WTC11 (cell line): ENCODE data around the gene TRPM4. TPM values are rescaled to one million over a fixed set of nuclear protein-coding genes. Genes with fewer than 3 reads are reported as not detected.

ENCODE experiments used
- ATAC-seq: fragments of 200-7000 bp; cut with Tn5 transposase; 2 replicates; pipeline ENCODE4 v1.10.0; 2021; ENCODE audit warnings: mild to moderate bottlenecking, moderate library complexity
- CTCF ChIA-PET: fragments of 300-600 bp; sonication (Branson Sonifier 250); formaldehyde crosslinking; loops from one replicate; lab custom pipeline; 2021; ENCODE audit warnings: antibody characterized with exemption; lab: Charles Lee
- POLR2A ChIA-PET: fragments of 350-600 bp; sonication (Branson Sonifier 250); formaldehyde crosslinking; loops from one replicate; lab custom pipeline; 2021; ENCODE audit warnings: antibody characterized with exemption; lab: Charles Lee
- DNase-seq: peaks from one replicate; pipeline ENCODE4 v3.0.0; 2021; ENCODE audit warnings: low spot score
- H3K27ac Mint-ChIP-seq: 2 replicates; pipeline ENCODE4 v1.8.0; 2021; ENCODE audit warnings: mixed read lengths
- H3K27me3 Mint-ChIP-seq: 2 replicates; pipeline ENCODE4 v1.8.0; 2021; ENCODE audit warnings: low read depth, mild to moderate bottlenecking, moderate library complexity, mixed read lengths
- H3K36me3 Mint-ChIP-seq: 2 replicates; pipeline ENCODE4 v1.8.0; 2021; ENCODE audit warnings: mixed read lengths
- H3K4me1 Mint-ChIP-seq: 2 replicates; pipeline ENCODE4 v1.8.0; 2022; ENCODE audit warnings: mixed read lengths
- H3K4me3 Mint-ChIP-seq: 2 replicates; pipeline ENCODE4 v1.8.0; 2021; ENCODE audit warnings: mild to moderate bottlenecking, moderate library complexity, mixed read lengths
- H3K9me3 Mint-ChIP-seq: 2 replicates; pipeline ENCODE4 v1.8.0; 2021; ENCODE audit warnings: mixed read lengths
- EMX1 ChIP-seq: fragments of 250-450 bp; sonication (Bioruptor Pico); IDR thresholded peaks from 2 replicates; pipeline ENCODE4 v1.8.0; 2021; ENCODE audit warnings: mild to moderate bottlenecking
- ETV6 ChIP-seq: sonication (generic); formaldehyde crosslinking; IDR thresholded peaks from 2 replicates; pipeline ENCODE4 v1.8.1; 2022; ENCODE audit warnings: mild to moderate bottlenecking, missing genetic modification reagents
- GTF2I ChIP-seq: fragments of 250-450 bp; sonication (Bioruptor Pico); conservative IDR thresholded peaks from 2 replicates; pipeline ENCODE4 v1.4.0; 2021; ENCODE audit warnings: mild to moderate bottlenecking
- IRF1 ChIP-seq: sonication (generic); formaldehyde crosslinking; IDR thresholded peaks from 2 replicates; pipeline ENCODE4 v1.8.0; 2023; ENCODE audit warnings: missing genetic modification reagents
- IRF2 ChIP-seq: sonication (generic); formaldehyde crosslinking; IDR thresholded peaks from 2 replicates; pipeline ENCODE4 v1.8.0; 2022; ENCODE audit warnings: low read depth, missing genetic modification reagents, borderline replicate concordance
- MAX ChIP-seq: sonication (generic); formaldehyde crosslinking; IDR thresholded peaks from 2 replicates; pipeline ENCODE4 v1.8.0; 2022; ENCODE audit warnings: mild to moderate bottlenecking, missing genetic modification reagents
- NR1H2 ChIP-seq: sonication (generic); formaldehyde crosslinking; IDR thresholded peaks from 2 replicates; pipeline ENCODE4 v1.9.0; 2021; ENCODE audit warnings: mild to moderate bottlenecking, moderate library complexity, missing genetic modification reagents
- PRDM15 ChIP-seq: sonication (generic); formaldehyde crosslinking; IDR thresholded peaks from 2 replicates; pipeline ENCODE4 v1.8.0; 2022; ENCODE audit warnings: missing genetic modification reagents
- PREB ChIP-seq: sonication (generic); formaldehyde crosslinking; IDR thresholded peaks from 2 replicates; pipeline ENCODE4 v1.8.1; 2022; ENCODE audit warnings: mild to moderate bottlenecking, missing genetic modification reagents, moderate library complexity, borderline replicate concordance
- RORB ChIP-seq: fragments of 250-450 bp; sonication (Bioruptor Pico); IDR thresholded peaks from 2 replicates; pipeline ENCODE4 v1.9.0; 2021; ENCODE audit warnings: mild to moderate bottlenecking
- SP1 ChIP-seq: sonication (generic); formaldehyde crosslinking; conservative IDR thresholded peaks from 2 replicates; pipeline ENCODE4 v1.8.1; 2022; ENCODE audit warnings: missing genetic modification reagents
- TCF7 ChIP-seq: sonication (generic); formaldehyde crosslinking; IDR thresholded peaks from 2 replicates; pipeline ENCODE4 v1.8.0; 2022; ENCODE audit warnings: mild to moderate bottlenecking, low read depth, missing genetic modification reagents, moderate library complexity
- TEAD1 ChIP-seq: sonication (generic); formaldehyde crosslinking; IDR thresholded peaks from 2 replicates; pipeline ENCODE4 v1.8.0; 2022; ENCODE audit warnings: mild to moderate bottlenecking, missing genetic modification reagents
- USF2 ChIP-seq: sonication (generic); formaldehyde crosslinking; IDR thresholded peaks from 2 replicates; pipeline ENCODE4 v1.8.1; 2023; ENCODE audit warnings: mild to moderate bottlenecking, missing genetic modification reagents, moderate library complexity
- ZBTB21 ChIP-seq: sonication (generic); formaldehyde crosslinking; IDR thresholded peaks from 2 replicates; pipeline ENCODE4 v1.8.1; 2023; ENCODE audit warnings: mild to moderate bottlenecking, missing genetic modification reagents, borderline replicate concordance
- ZNF121 ChIP-seq: sonication (generic); formaldehyde crosslinking; IDR thresholded peaks from 2 replicates; pipeline ENCODE4 v1.8.0; 2023; ENCODE audit warnings: missing genetic modification reagents
- ZNF423 ChIP-seq: fragments of 250-450 bp; sonication (Bioruptor Pico); IDR thresholded peaks from 2 replicates; pipeline ENCODE4 v2.1.2; 2022; ENCODE audit warnings: mild to moderate bottlenecking, moderate library complexity
- total RNA-seq: library from RNA; stranded (reverse); gene quantifications from 3 replicates; pipeline ENCODE4 v1.2.3, GENCODE V29; 2021

TRPM4 gene
- total RNA-seq, 1 experiment from 2014 or later, result 15.5 TPM

GRCh38 chr19:49130325-49130724 lies 27.3 kb upstream of the TRPM4 start:
- no peak for ATAC-seq
- Mint-ChIP-seq H3K4me1 (peaks cover 33% of the 10 kb centered on the region), H3K27ac (no peak overlapping the region), H3K36me3 (peaks cover 15% of the 10 kb centered on the region), H3K4me3 (no peak overlapping the region), H3K9me3 (no peaks in the 10 kb centered on the region), H3K27me3 (peaks cover 61% of the 10 kb centered on the region)
- no peak for DNase-seq
- POLR2A ChIA-PET, result interaction anchor here (0.6 to 1.3 kb wide), 4 partner anchors 16 to 546 kb away, joined by 3 to 4 read pairs (median 3); no protein-coding TSS in a partner anchor
- CTCF ChIA-PET, result interaction anchor here (1.0 to 9.7 kb wide), 8 partner anchors 15 to 159 kb away, joined by 3 to 118 read pairs (median 8); partner anchors contain the start of gene RUVBL2
- no peak for TF ChIP-seq ZBTB21 (CRISPR knock-in tag)
- no peak for TF ChIP-seq GTF2I (CRISPR knock-in tag)
- no peak for TF ChIP-seq PREB (CRISPR knock-in tag)
- no peak for TF ChIP-seq TCF7
- TF ChIP-seq IRF1, result no peak
- 0 out of 2 replicates have a peak, but pooled peaks have one; percentile 30 for TF ChIP-seq IRF2 (CRISPR knock-in tag)
- no peak for TF ChIP-seq RORB

GRCh38 chr19:49132974-49133609 lies 24.5 kb upstream of the TRPM4 start:
- Mint-ChIP-seq H3K27me3 (peaks cover 50% of the 10 kb centered on the region), H3K4me3 (peak overlapping the region; percentile 70), H3K36me3 (peaks cover 30% of the 10 kb centered on the region), H3K4me1 (peaks cover 38% of the 10 kb centered on the region), H3K9me3 (no peaks in the 10 kb centered on the region)
- ATAC-seq, result peak; percentile 2
- DNase-seq, result peak; percentile 70
- CTCF ChIA-PET, result interaction anchor here (0.5 to 9.7 kb wide), 12 partner anchors 13 to 173 kb away, joined by 3 to 118 read pairs (median 5); partner anchors contain the start of genes GYS1, LIN7B and RUVBL2
- TF ChIP-seq TEAD1 (no peak), MAX (no peak), ZNF423 (CRISPR knock-in tag) (no peak), EMX1 (CRISPR knock-in tag) (no peak), ETV6 (0 out of 2 replicates have a peak, but pooled peaks have one; percentile 39), ZNF121 (CRISPR knock-in tag) (no peak), PRDM15 (CRISPR knock-in tag) (peak; percentile 63), SP1 (0 out of 2 replicates have a peak, but pooled peaks have one; percentile 38), USF2 (CRISPR knock-in tag) (no peak), NR1H2 (no peak)
- TF ChIP-seq, all 79 proteins: peak for 3
- POLR2A ChIA-PET, result interaction anchor here (1.1 to 1.9 kb wide), 4 partner anchors 10 to 13 kb away, joined by 3 to 4 read pairs (median 3); no protein-coding TSS in a partner anchor
- H3K27ac Mint-ChIP-seq, result no peak overlapping the region
